Measurements from ENCODE around the gene CCDC127. TPM values are rescaled to one million over a fixed set of nuclear protein-coding genes. Genes with fewer than 3 reads are reported as not detected.

CCDC127 gene
- total RNA-seq, 4 donors from 2014 or later = 4.1 to 9.0 (median 7.2) TPM

DNA sequence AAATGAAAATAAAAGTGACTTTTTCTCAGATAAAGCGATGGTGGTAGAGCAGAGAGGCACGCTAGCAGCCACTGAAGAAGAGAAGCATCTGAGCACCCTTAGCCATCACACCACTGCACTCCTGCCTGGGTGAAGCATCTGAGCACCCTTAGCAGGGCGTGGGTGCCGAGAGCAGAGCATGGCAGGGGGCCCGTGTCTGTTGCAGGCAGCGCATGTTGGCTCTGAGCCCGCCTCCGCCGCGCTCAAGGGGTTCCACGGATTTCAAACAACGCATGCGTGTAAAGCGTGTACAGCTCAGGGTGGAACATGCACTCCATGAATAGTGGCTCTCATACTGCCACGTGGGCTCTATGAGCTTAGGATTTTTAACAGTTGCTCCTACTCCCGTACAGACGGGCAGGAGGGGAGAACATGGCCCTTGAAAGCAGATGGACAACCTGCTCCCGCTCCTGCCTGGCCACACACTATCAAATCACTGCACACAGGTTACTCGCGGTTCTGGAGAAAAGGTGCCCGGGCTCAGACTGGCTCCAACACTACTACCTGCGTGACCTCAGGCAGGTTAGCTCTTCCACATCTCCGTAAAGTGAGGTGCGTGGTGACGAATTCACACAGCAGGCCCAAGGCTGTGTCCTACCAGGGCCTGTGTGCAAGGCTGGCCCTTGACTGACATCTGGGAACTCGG lies 14.6 kb downstream of the CCDC127 start:
- Histone ChIP-seq H3K27me3 (no peaks in the 10 kb centered on the region), H3K4me1 (no peaks in the 10 kb centered on the region), H3K4me3 (no peak overlapping the region), H3K36me3 (peaks cover 0 to 27% (median 0%) of the 10 kb centered on the region in 3 donors), H3K27ac (no peak overlapping the region), H3K9me3 (no peaks in the 10 kb centered on the region)
- TF ChIP-seq CTCF (IDR thresholded peaks at IDR 0.05) (no peak), POLR2A (IDR thresholded peaks at IDR 0.05) (no peak)
- peak in 1 of 3 donors; percentile 13 for DNase-seq

DNA sequence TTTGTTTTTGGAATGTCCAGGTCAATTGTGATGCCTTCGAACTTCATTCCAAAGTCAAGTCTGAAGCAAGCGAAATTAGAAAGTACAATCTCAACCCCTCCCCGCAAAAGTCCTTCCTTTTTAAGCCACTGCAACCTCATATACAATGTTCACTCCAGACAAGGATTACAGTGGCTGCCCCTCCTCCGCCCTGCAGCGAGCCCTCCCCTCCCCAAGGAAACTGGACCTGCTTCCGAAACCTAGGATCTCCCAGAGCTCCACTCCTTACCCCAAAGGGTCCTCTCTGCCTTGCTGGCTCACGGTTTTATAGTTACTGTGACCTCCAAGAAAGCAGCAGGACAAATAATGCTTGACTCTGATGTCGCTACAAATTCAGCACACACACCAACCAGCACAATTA lies 16.3 kb downstream of the CCDC127 start:
- Histone ChIP-seq H3K27ac (no peak overlapping the region), H3K4me1 (no peaks in the 10 kb centered on the region)

DNA sequence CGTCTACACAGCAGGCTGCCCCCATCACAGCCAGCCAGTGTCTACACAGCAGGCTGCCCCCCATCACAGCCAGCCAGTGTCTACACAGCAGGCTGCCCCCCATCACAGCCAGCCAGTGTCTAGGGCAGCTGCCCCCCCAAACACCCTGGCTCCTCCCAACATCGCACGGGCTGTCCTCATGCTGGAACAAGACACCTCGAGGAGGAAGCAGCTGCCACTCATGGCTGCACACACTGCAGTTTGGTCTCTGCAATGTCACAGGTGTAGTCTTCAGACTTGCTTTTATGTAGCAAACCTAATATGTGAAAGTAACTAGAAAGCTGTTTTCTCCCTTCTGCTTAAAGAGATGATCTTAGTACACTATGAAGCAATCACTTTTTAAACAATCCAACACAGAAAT lies 17.0 kb downstream of the CCDC127 start:
- no peaks in the 10 kb centered on the region for H3K9me3 ChIP-seq
- H3K27ac ChIP-seq = no peak overlapping the region
- H3K4me1 ChIP-seq = no peaks in the 10 kb centered on the region
- H3K36me3 ChIP-seq = peaks cover 0 to 27% (median 0%) of the 10 kb centered on the region in 3 donors
- no peak overlapping the region for H3K4me3 ChIP-seq
- peak in 2 of 3 donors; percentile 12 to 22 for DNase-seq
- TF ChIP-seq CTCF (IDR thresholded peaks at IDR 0.05) (no peak), POLR2A (IDR thresholded peaks at IDR 0.05) (no peak)
- H3K27me3 ChIP-seq = no peaks in the 10 kb centered on the region

More for the DNA sequence above, 16.3 kb downstream of the CCDC127 start:
- no peak overlapping the region for H3K4me3 ChIP-seq
- no peaks in the 10 kb centered on the region for H3K27me3 ChIP-seq
- DNase-seq = no peak
- TF ChIP-seq POLR2A (IDR thresholded peaks at IDR 0.05) = no peak
- TF ChIP-seq CTCF (IDR thresholded peaks at IDR 0.05) = no peak
- no peaks in the 10 kb centered on the region for H3K9me3 ChIP-seq
- peaks cover 0 to 27% (median 0%) of the 10 kb centered on the region in 3 donors for H3K36me3 ChIP-seq

DNA sequence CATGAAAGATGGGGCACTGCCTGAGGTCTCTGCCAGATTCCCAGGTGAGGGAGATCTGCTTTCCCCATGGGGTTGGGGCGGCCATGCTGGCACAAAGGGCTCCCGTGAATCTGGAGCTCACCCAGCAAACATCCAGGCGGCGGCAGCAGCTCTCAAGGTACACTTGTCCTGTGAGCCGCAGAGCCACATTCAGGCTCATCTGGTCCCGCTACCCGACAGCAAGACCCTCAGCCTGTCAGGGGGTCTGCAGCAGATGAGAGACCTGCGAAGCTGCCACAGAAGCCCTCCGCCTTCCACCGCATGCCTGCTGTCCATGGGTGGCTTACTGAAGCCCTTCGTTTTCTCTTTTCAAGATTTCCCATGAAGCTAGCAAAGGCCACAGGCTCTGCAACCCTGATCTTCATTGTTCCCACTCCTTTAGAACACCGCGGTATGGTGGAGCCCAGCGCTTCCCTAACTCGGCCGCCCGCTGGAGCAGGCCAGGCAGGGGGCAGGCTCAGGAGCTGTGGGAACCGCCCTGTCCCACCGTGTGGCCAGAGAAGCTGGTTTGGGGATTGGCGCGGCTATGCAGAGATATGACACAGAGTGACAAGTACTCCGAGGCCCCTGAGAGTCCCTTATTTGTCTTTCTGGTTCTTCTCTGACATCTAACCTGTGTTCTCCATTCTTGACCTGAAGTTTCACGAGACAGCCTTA lies 17.9 kb downstream of the CCDC127 start:
- TF ChIP-seq POLR2A (IDR thresholded peaks at IDR 0.05) = no peak
- TF ChIP-seq CTCF (IDR thresholded peaks at IDR 0.05) = no peak
- Histone ChIP-seq H3K36me3 (peaks cover 0 to 22% (median 0%) of the 10 kb centered on the region in 3 donors), H3K27me3 (no peaks in the 10 kb centered on the region), H3K27ac (no peak overlapping the region), H3K9me3 (no peaks in the 10 kb centered on the region), H3K4me1 (no peaks in the 10 kb centered on the region), H3K4me3 (no peak overlapping the region)
- peak in 1 of 3 donors; percentile 32 for DNase-seq

DNA sequence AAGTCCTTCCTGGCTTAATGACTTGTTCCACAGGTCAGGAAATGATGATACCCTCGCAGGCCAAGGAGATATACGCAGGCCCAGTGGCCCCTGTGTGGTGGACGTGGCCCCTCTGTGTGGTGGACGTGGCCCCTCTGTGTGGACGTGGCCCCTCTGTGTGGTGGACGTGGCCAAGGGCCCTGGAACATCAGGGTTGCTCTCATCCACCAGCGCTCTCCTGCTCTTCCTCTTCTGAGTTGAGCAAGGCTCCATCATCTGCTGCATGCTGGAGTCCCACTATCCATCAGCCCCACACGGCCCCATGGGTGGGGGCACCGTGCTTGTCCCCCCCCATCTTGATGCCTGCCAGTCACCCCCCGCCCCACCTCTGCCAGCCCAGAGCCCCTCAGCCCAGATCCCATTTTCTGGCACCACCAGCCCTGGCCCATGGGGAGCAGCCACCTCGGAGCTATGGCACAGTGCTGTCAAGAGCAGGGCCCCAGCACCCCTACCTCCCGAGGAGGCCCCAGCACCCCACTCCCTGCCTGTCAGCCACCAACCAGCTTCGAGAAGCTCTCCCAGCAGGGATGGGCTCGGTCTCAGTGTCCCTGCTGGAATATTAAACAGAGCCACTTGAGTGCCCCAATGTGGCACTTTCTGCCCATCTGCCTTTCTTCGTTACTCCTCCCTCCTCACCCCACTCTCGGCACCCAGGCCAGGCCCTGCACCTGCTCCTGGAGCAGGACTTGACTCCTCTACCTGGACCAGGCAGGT lies 18.6 kb downstream of the CCDC127 start:
- TF ChIP-seq POLR2A (IDR thresholded peaks at IDR 0.05) = no peak
- TF ChIP-seq CTCF (IDR thresholded peaks at IDR 0.05) = no peak
- Histone ChIP-seq H3K4me1 (no peaks in the 10 kb centered on the region), H3K9me3 (no peaks in the 10 kb centered on the region), H3K27ac (no peak overlapping the region), H3K36me3 (peaks cover 0 to 15% (median 0%) of the 10 kb centered on the region in 3 donors), H3K4me3 (no peak overlapping the region), H3K27me3 (no peaks in the 10 kb centered on the region)
- peak in 1 of 3 donors; percentile 31 for DNase-seq

All from Peyer's patch (tissue), 4 donors.